Common myeloid progenitor, CD34-positive (primary cell): ENCODE data around the gene BTRC.
A peak's percentile ranks its signal among the peaks of the same experiment; 100 is the strongest.

ENCODE experiments used
- CTCF ChIA-PET: fragments of 350-600 bp; sonication (Branson Sonifier 250); formaldehyde crosslinking; loops from one replicate; lab custom pipeline; 2021; ENCODE audit warnings: antibody characterized with exemption; lab: Charles Lee
- POLR2A ChIA-PET: fragments of 350-600 bp; sonication (Branson Sonifier 250); formaldehyde crosslinking; loops from one replicate; lab custom pipeline; 2021; ENCODE audit warnings: antibody characterized with exemption; lab: Charles Lee
- DNase-seq, 3 donors: peaks; one replicate each; pipeline versions ENCODE4 v3.0.0 to v3.0.0-alpha.2; 2013
- H3K27ac ChIP-seq, 2 experiments: 1 replicate in 1 of 2; 2 replicates in 1 of 2; pipeline ENCODE4 v1.7.0; 2013; ENCODE audit warnings: inconsistent platforms in 2 of 2, low read length in 2 of 2, mild to moderate bottlenecking in 2 of 2, low read depth in 1 of 2, moderate library complexity in 1 of 2; ENCODE audit not compliant: severe bottlenecking in 2 of 2, insufficient read depth in 1 of 2, poor library complexity in 1 of 2
- H3K27me3 ChIP-seq, 5 experiments: replicated peaks in 2 of 5; 1 replicate in 3 of 5; 2 replicates in 2 of 5; pipeline versions ENCODE4 v1.6.1 to v1.7.0; 2013; ENCODE audit warnings: low read length in 4 of 5, mild to moderate bottlenecking in 2 of 5, moderate library complexity in 2 of 5, inconsistent platforms in 1 of 5; ENCODE audit not compliant: insufficient read depth in 5 of 5, control insufficient read depth in 4 of 5
- H3K36me3 ChIP-seq, 4 experiments: 1 replicate in 2 of 4; 2 replicates in 2 of 4; pipeline versions ENCODE4 v1.6.1 to v1.7.0; 2013; ENCODE audit warnings: low read length in 3 of 4, control low read depth in 1 of 4, mild to moderate bottlenecking in 1 of 4; ENCODE audit not compliant: control insufficient read depth in 4 of 4, insufficient read depth in 4 of 4
- H3K4me1 ChIP-seq, 4 experiments: 1 replicate in 3 of 4; 2 replicates in 1 of 4; pipeline versions ENCODE4 v1.6.1 to v1.7.1; 2013; ENCODE audit warnings: low read length in 3 of 4, mild to moderate bottlenecking in 3 of 4, control low read depth in 1 of 4, inconsistent platforms in 1 of 4, moderate library complexity in 1 of 4; ENCODE audit not compliant: control insufficient read depth in 4 of 4, insufficient read depth in 4 of 4; ENCODE audit errors: control extremely low read depth in 1 of 4
- H3K4me3 ChIP-seq, 7 experiments: 1 replicate in 4 of 7; 2 replicates in 3 of 7; pipeline versions ENCODE4 v1.5.1 to v1.7.0; 2013; ENCODE audit warnings: mild to moderate bottlenecking in 7 of 7, low read length in 6 of 7, moderate library complexity in 6 of 7, inconsistent platforms in 2 of 7, low read depth in 2 of 7, control low read depth in 1 of 7; ENCODE audit not compliant: insufficient read depth in 4 of 7, control insufficient read depth in 1 of 7; ENCODE audit errors: extremely low read depth in 1 of 7
- H3K9me3 ChIP-seq, 5 experiments: 1 replicate in 4 of 5; 2 replicates in 1 of 5; pipeline versions ENCODE4 v1.6.1 to v1.7.1; 2013; ENCODE audit warnings: low read length in 4 of 5, mild to moderate bottlenecking in 2 of 5, inconsistent platforms in 1 of 5, low read depth in 1 of 5, moderate library complexity in 1 of 5; ENCODE audit not compliant: control insufficient read depth in 4 of 5, insufficient read depth in 2 of 5; ENCODE audit errors: control extremely low read depth in 1 of 5
- WGBS: methylation state at CpG from one replicate; pipeline ENCODE4 v1.1.5; 2013; ENCODE audit not compliant: insufficient coverage; 5-methylcytosine and 5-hydroxymethylcytosine counted together

BTRC gene

DNA sequence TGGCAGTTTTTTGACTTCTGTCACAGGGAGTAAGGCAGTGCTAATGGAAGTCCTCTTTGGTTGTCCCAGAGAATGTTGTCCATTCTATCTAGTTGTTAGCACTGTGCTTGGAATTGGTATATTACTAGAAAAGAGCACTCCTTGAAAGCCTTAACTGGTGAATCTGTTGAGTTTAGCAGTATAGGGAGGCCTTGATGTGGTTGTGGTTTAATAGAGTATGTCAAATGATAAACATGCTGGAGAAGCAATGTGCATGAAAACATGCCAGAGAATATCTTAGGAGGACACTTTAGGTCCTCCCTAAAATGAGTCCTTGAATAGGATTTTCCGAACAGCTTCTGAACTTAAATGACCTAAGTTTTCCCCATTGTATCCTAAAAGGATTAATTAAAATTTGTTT lies 98.6 kb downstream of the BTRC start:
- Histone ChIP-seq H3K4me3 (no peak overlapping the region), H3K36me3 (no peaks in the 10 kb centered on the region), H3K4me1 (peaks cover 13 to 32% (median 18%) of the 10 kb centered on the region in 4 experiments), H3K27me3 (peaks cover 0 to 72% (median 13%) of the 10 kb centered on the region in 5 experiments), H3K27ac (no peak overlapping the region), H3K9me3 (no peaks in the 10 kb centered on the region)
- ChIA-PET POLR2A (interaction anchor here (0.6 kb wide), 1 partner anchor 98 kb away, joined by 3 read pairs; no protein-coding TSS in a partner anchor), CTCF (interaction anchor here (1.0 to 4.7 kb wide), 9 partner anchors 11 to 214 kb away, joined by 3 to 35 read pairs (median 4); no protein-coding TSS in a partner anchor)
- no peak for DNase-seq
- no CpG with 5 or more reads among the region's 1 CpG for WGBS

DNA sequence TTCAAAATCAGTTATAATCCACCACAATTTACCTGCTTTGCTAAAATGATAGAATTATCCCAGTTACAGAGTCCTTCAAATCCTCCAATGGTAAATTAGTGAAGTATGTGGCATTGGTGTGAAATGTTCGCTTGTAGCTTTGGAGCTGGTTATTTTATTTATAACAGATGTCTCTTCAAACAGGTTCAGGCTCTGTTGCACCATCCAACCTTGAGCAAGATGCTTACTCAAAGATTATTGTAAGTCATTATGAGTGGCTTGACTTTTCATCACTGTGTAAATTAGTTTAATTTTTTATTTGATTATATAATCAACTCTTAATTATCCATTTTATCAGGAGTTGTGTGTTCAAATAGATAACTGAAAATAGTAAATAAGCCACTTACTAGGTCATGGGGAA lies 99.4 kb downstream of the BTRC start:
- Histone ChIP-seq H3K27me3 (peaks cover 0 to 66% (median 13%) of the 10 kb centered on the region in 5 experiments), H3K4me3 (no peak overlapping the region), H3K9me3 (no peaks in the 10 kb centered on the region), H3K27ac (no peak overlapping the region), H3K4me1 (peaks cover 13 to 32% (median 18%) of the 10 kb centered on the region in 4 experiments), H3K36me3 (no peaks in the 10 kb centered on the region)
- ChIA-PET CTCF (interaction anchor here (1.0 to 4.7 kb wide), 7 partner anchors 11 to 214 kb away, joined by 3 to 35 read pairs (median 4); no protein-coding TSS in a partner anchor), POLR2A (no interaction called here)
- peak in 1 of 3 donors; percentile 20 for DNase-seq
- WGBS, result no CpG with 5 or more reads among the region's 1 CpG

DNA sequence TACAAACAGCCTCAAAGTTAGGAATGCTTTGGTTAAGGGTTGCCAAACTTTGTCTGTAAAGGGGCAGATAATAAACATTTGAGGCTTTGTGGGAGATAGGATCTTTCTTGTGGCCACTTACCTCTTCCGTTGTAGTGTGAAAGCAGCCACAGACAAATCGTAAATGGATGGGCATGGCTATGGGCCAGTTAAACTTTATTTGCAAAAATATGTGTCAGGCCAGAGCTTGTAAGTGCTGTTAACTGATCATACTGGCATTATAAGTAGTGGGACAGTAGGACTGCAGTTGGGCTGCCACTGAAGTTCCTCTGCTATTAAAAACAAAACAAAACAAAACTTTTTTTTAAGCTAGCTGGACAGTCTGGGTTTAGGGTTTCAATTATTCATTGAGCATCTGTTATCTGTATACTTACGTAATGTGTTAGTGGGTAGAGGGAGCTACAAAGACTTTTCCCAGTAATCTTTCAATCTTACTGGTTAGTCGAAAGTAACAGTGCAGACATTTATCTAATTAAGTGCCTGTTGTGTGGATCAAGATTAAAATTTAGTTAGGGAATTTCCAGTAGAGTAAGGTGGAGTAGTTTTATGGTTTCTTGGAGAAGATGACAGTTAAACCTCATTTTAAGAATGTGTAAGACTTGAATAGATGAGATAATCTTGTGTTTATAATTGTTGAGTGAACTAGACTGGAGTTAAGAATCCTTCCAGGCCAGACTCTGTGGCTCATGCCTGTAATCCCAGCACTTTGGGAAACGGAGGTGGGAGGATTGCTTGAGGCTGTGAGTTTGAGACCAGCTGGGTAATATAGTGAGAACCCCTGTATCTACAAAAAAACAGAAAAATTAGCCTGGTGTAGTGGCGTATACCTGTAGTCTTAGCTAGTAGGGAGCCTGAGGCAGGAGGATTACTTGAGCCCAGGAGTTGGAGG lies 100.1 kb downstream of the BTRC start:
- H3K36me3 ChIP-seq, result no peaks in the 10 kb centered on the region
- ChIA-PET CTCF (interaction anchor here (1.0 to 4.7 kb wide), 11 partner anchors 10 to 215 kb away, joined by 3 to 35 read pairs (median 4); no protein-coding TSS in a partner anchor), POLR2A (interaction anchor here (1.2 kb wide), 1 partner anchor 13 kb away, joined by 3 read pairs; no protein-coding TSS in a partner anchor)
- peaks cover 0 to 65% (median 15%) of the 10 kb centered on the region in 5 experiments for H3K27me3 ChIP-seq
- no peaks in the 10 kb centered on the region for H3K9me3 ChIP-seq
- peaks cover 13 to 32% (median 18%) of the 10 kb centered on the region in 4 experiments for H3K4me1 ChIP-seq
- peak overlapping the region in 1 of 7 experiments; percentile 8 for H3K4me3 ChIP-seq
- WGBS, result 51% methylated on average over 4 of the region's 6 CpGs
- H3K27ac ChIP-seq, result no peak overlapping the region
- DNase-seq, result peak; percentile 74 to 90 (median 87)

DNA sequence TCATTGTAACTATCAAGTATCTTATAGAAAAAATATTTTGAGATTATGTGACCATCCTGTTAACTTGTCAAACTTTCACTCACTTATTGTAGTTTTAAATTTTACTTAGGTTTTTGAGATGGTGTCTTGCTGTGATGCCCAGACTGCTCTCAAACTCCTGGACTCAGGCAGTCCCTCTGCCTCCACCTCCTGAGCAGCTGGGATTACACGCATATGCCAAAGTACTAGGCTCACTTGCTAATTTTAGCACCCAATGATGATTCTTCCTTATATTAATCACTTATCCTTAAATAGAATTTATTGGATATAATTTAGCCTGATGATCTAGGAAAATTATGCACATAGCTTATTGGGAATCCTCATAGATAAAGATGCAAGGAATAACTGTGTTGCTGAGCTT lies 104.9 kb downstream of the BTRC start:
- Histone ChIP-seq H3K27me3 (peaks cover 0 to 45% (median 9%) of the 10 kb centered on the region in 5 experiments), H3K27ac (no peak overlapping the region), H3K4me3 (no peak overlapping the region), H3K9me3 (no peaks in the 10 kb centered on the region), H3K4me1 (peaks cover 0 to 8% (median 4%) of the 10 kb centered on the region in 4 experiments), H3K36me3 (peaks cover 0 to 2% (median 0%) of the 10 kb centered on the region in 4 experiments)
- DNase-seq, result no peak
- ChIA-PET CTCF (interaction anchor here (0.8 to 1.4 kb wide), 4 partner anchors 8 to 82 kb away, joined by 3 to 5 read pairs (median 4); no protein-coding TSS in a partner anchor), POLR2A (no interaction called here)
- WGBS, result no CpG with 5 or more reads among the region's 1 CpG

DNA sequence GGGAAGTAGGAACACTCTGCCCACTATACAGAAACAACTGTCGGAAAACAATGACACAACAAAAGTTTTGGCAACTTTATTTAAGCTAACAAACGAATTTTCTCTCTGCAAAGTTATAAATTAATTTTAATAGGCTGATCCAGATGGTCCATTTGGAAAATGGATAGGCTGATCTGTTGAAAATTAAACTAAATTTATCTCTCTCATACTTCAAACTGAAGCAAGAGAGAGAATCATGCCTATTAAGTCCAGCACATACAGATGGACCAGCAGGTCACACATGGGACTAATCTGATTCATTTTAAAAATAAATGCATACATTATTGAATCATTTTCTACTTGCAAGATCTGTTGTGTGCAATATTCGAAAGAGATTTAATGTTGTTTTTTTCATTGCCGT lies 110.1 kb downstream of the BTRC start:
- ChIA-PET CTCF (interaction anchor here (0.6 to 8.3 kb wide), 5 partner anchors 9 to 176 kb away, joined by 3 to 48 read pairs (median 3); no protein-coding TSS in a partner anchor), POLR2A (no interaction called here)
- no CpG with 5 or more reads among the region's 4 CpGs for WGBS
- DNase-seq, result no peak
- H3K4me1 ChIP-seq, result no peaks in the 10 kb centered on the region
- no peak overlapping the region for H3K27ac ChIP-seq
- H3K27me3 ChIP-seq, result peaks cover 0 to 11% (median 0%) of the 10 kb centered on the region in 5 experiments
- peaks cover 0 to 2% (median 0%) of the 10 kb centered on the region in 4 experiments for H3K36me3 ChIP-seq
- no peaks in the 10 kb centered on the region for H3K9me3 ChIP-seq
- H3K4me3 ChIP-seq, result no peak overlapping the region

DNA sequence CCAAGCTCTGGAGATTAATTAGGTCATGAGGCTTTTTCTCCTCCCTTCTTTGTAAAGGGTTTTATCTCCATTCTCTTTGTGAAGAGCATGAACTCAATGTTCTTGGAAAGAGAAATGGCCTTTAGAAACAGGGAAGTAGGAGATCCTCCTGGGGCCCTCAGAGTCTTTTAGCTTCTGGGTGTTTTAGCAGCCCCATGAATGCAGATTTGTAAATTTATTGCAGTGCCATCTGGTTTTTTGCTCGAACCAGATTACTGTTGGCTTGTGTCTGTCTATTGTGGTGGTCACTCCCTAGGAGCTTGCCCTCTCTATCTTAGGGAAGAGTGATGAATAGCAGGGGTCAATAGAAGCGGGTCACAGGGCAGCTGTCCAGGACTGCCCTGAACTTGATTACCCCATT lies 110.6 kb downstream of the BTRC start:
- DNase-seq, result no peak
- H3K9me3 ChIP-seq, result no peaks in the 10 kb centered on the region
- ChIA-PET CTCF (interaction anchor here (0.6 to 8.3 kb wide), 8 partner anchors 9 to 374 kb away, joined by 3 to 48 read pairs (median 3); no protein-coding TSS in a partner anchor), POLR2A (interaction anchor here (0.6 kb wide), 1 partner anchor 298 kb away, joined by 5 read pairs; no protein-coding TSS in a partner anchor)
- H3K4me1 ChIP-seq, result no peaks in the 10 kb centered on the region
- H3K36me3 ChIP-seq, result peaks cover 0 to 2% (median 0%) of the 10 kb centered on the region in 4 experiments
- no peak overlapping the region for H3K4me3 ChIP-seq
- peaks cover 0 to 7% (median 0%) of the 10 kb centered on the region in 5 experiments for H3K27me3 ChIP-seq
- WGBS, result 86% methylated on average over 1 of the region's 2 CpGs
- no peak overlapping the region for H3K27ac ChIP-seq
